SU-DHL-6 (cell line): ENCODE measurements around the gene THBD.

Experiments used
- H2AFZ ChIP-seq: fragments of 200-600 bp; sonication (generic); 2 replicates; pipeline ENCODE4 v1.6.1; 2014; ENCODE audit warnings: low read depth, mild to moderate bottlenecking, moderate library complexity, mixed read lengths, antibody characterized with exemption, low read length; ENCODE audit not compliant: severe bottlenecking
- H3F3A ChIP-seq: fragments of 200-600 bp; shearing (Covaris generic); 2 replicates; pipeline ENCODE4 v1.6.0; 2016; ENCODE audit warnings: antibody characterized with exemption, mild to moderate bottlenecking; ENCODE audit not compliant: insufficient read depth
- H3K27ac ChIP-seq: fragments of 200-600 bp; sonication (generic); 2 replicates; pipeline ENCODE4 v1.5.1; 2016; ENCODE audit warnings: low read depth, mild to moderate bottlenecking, low read length, moderate library complexity, mixed read lengths
- H3K27me3 ChIP-seq: fragments of 200-600 bp; sonication (generic), shearing (Covaris generic); 2 replicates; pipeline ENCODE4 v1.6.0; 2014; ENCODE audit warnings: mild to moderate bottlenecking, low read length
- H3K36me3 ChIP-seq: fragments of 200-600 bp; sonication (generic); 2 replicates; pipeline ENCODE4 v1.6.1; 2014; ENCODE audit warnings: mild to moderate bottlenecking, low read length, mixed read lengths
- H3K4me2 ChIP-seq: fragments of 300-600, 200-600 bp; shearing (Covaris generic), sonication (generic); 2 replicates; pipeline ENCODE4 v1.6.0; 2014; ENCODE audit warnings: low read length, low read depth, mild to moderate bottlenecking; ENCODE audit not compliant: poor library complexity, severe bottlenecking
- H3K4me3 ChIP-seq: fragments of 200-600 bp; sonication (generic); 2 replicates; pipeline ENCODE4 v1.5.1; 2014; ENCODE audit warnings: antibody characterized with exemption, low read length, mild to moderate bottlenecking, mixed read lengths; ENCODE audit not compliant: insufficient read depth, poor library complexity, severe bottlenecking
- H3K79me2 ChIP-seq: fragments of 200-600 bp; sonication (generic); 2 replicates; pipeline ENCODE4 v1.6.1; 2014; ENCODE audit warnings: mild to moderate bottlenecking, low read length, moderate library complexity; ENCODE audit not compliant: insufficient read depth
- H3K9ac ChIP-seq: fragments of 200-600 bp; sonication (generic); 2 replicates; pipeline ENCODE4 v1.7.0; 2014; ENCODE audit warnings: mild to moderate bottlenecking, low read length
- H3K9me2 ChIP-seq: fragments of 200-600 bp; sonication (generic); replicated peaks from 2 replicates; pipeline ENCODE4 v1.6.1; 2014; ENCODE audit warnings: low read length; ENCODE audit not compliant: insufficient read depth
- H3K9me3 ChIP-seq: fragments of 200-600 bp; sonication (generic); 2 replicates; pipeline ENCODE4 v1.6.1; 2014; ENCODE audit warnings: low read length, mixed read lengths; ENCODE audit not compliant: insufficient read depth
- H4K20me1 ChIP-seq: fragments of 200-600 bp; sonication (generic); 2 replicates; pipeline ENCODE4 v1.6.1; 2014; ENCODE audit warnings: low read depth, mild to moderate bottlenecking, antibody characterized with exemption, low read length, moderate library complexity, mixed read lengths
- EZH2phosphoT487 ChIP-seq: fragments of 200-600 bp; sonication (generic), shearing (Covaris generic); conservative IDR thresholded peaks from 2 replicates; pipeline ENCODE4 v1.6.1; 2018; ENCODE audit warnings: mild to moderate bottlenecking, antibody characterized with exemption, low read length, moderate library complexity, mixed read lengths
- TF ChIP-seq, protein P1 (sequence below): fragments of 200-600 bp; sonication (generic); IDR thresholded peaks from one replicate; pipeline ENCODE4 v1.5.1; 2017; ENCODE audit warnings: antibody characterized with exemption, mild to moderate bottlenecking, low read length, moderate library complexity; ENCODE audit not compliant: insufficient read depth, poor library complexity, severe bottlenecking

THBD gene

DNA sequence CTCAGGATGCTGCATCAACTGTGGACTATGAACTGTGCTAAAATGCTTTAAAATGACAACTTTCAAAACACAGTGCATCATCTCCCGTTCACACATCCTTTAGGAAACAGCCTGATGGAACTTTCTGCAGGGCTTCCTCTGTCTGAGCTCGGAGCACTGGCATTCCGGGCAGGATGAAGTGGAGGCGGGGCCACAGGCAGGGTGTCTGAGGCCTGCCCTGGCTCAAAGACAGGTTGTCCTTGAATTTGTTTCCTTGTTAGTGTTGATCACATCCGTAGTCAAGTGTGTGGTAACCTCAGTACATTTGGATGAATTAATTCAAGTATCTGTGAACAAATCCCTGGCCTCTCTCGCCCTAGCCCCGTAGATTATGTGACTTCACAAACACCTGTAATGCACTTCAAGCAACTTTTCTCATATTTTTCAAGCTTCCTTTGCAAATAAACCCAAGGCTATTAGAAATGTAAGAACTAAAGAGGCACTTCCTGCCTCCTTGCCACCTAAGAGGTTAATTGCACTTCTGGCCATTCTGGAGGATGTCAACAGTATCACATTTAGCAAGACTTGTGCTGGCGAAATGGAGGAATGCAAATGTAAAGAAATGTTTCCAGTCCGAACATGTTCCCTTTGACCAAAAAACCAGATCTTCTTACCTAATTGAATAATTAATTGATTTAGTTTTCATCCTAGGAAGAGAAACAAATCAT is 33.5 kb upstream of the THBD start:
- Histone ChIP-seq H3K9ac (no peak overlapping the region), H3K4me3 (no peak overlapping the region), H3K27ac (no peak overlapping the region), H3K9me3 (no peaks in the 10 kb centered on the region), H3K9me2 (no peaks in the 10 kb centered on the region), H3K79me2 (no peaks in the 10 kb centered on the region), H4K20me1 (no peaks in the 10 kb centered on the region), H2AFZ (no peak overlapping the region), H3K4me2 (no peak overlapping the region), H3K27me3 (no peaks in the 10 kb centered on the region), H3K36me3 (no peaks in the 10 kb centered on the region), H3F3A (no peaks in the 10 kb centered on the region)
- TF ChIP-seq EZH2phosphoT487 = no peak
- TF ChIP-seq, protein P1, sequence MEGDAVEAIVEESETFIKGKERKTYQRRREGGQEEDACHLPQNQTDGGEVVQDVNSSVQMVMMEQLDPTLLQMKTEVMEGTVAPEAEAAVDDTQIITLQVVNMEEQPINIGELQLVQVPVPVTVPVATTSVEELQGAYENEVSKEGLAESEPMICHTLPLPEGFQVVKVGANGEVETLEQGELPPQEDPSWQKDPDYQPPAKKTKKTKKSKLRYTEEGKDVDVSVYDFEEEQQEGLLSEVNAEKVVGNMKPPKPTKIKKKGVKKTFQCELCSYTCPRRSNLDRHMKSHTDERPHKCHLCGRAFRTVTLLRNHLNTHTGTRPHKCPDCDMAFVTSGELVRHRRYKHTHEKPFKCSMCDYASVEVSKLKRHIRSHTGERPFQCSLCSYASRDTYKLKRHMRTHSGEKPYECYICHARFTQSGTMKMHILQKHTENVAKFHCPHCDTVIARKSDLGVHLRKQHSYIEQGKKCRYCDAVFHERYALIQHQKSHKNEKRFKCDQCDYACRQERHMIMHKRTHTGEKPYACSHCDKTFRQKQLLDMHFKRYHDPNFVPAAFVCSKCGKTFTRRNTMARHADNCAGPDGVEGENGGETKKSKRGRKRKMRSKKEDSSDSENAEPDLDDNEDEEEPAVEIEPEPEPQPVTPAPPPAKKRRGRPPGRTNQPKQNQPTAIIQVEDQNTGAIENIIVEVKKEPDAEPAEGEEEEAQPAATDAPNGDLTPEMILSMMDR = no peak

DNA sequence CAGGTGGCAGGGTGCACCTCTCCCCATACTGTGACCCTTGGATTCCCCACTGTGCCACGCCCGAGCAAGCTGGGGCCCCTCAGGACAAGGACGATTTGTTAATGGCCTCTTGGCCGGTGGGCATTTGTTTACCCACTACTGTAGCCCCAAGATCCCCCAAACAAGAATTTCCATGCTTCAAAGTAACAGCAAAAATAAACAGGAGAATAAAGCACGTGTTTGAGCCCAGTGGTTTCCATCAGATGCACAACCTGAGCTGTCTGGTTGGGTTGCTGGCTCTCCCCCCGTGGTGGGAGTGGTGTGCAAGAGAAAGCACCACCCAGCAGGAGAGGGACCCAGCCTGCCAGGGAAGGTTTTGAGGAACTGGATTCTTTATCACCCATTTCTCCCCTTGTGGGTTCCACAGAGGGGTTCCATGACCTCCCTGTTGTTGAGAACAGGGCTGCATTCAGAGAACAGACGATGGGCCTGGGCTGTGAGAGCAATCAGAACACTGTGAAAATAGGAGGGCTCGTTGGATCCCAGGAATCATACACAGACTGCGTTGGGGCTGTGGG is 31.9 kb upstream of the THBD start:
- TF ChIP-seq EZH2phosphoT487 = no peak
- TF ChIP-seq, protein P1 = no peak
- Histone ChIP-seq H3K9me2 (no peaks in the 10 kb centered on the region), H3K27me3 (no peaks in the 10 kb centered on the region), H3K9ac (no peak overlapping the region), H3K9me3 (no peaks in the 10 kb centered on the region), H2AFZ (no peak overlapping the region), H3K36me3 (no peaks in the 10 kb centered on the region), H3K4me2 (no peak overlapping the region), H3F3A (no peaks in the 10 kb centered on the region), H4K20me1 (no peaks in the 10 kb centered on the region), H3K79me2 (no peaks in the 10 kb centered on the region), H3K27ac (no peak overlapping the region), H3K4me3 (no peak overlapping the region)

DNA sequence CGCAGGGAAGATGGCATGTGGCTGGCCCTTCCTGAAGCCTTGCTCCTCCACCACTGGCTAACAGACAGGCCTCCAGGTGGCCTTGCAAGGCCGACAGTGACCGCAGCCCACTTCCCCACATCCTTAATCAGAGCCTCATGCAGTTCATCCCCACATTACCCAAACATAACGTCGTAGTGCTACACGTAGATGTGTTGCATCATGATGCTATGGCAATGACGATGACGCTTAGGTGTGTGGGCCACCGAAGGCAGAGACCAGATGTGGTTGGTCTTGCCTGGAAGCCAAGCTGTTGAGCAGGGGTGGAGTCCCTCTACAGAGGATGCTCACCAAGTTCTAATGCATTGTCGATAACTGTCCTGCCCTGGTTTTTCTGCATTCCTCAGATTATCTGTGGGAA is 31.0 kb upstream of the THBD start:
- TF ChIP-seq, protein P1 = no peak
- TF ChIP-seq EZH2phosphoT487 = no peak
- no peak overlapping the region for H3K4me3 ChIP-seq
- H3K9me2 ChIP-seq = no peaks in the 10 kb centered on the region
- no peak overlapping the region for H3K4me2 ChIP-seq
- H3K36me3 ChIP-seq = no peaks in the 10 kb centered on the region
- no peaks in the 10 kb centered on the region for H3K27me3 ChIP-seq
- H4K20me1 ChIP-seq = no peaks in the 10 kb centered on the region
- no peaks in the 10 kb centered on the region for H3F3A ChIP-seq
- no peak overlapping the region for H3K9ac ChIP-seq
- H3K27ac ChIP-seq = no peak overlapping the region
- H3K9me3 ChIP-seq = no peaks in the 10 kb centered on the region
- no peaks in the 10 kb centered on the region for H3K79me2 ChIP-seq
- no peak overlapping the region for H2AFZ ChIP-seq
